ENCODE results near the gene FAM174B. TPM values are rescaled to one million over a fixed set of nuclear protein-coding genes. Genes with fewer than 3 reads are reported as not detected.

FAM174B gene
- total RNA-seq, 2 experiments from 2014 or later: 1.8 to 3.3 TPM

DNA sequence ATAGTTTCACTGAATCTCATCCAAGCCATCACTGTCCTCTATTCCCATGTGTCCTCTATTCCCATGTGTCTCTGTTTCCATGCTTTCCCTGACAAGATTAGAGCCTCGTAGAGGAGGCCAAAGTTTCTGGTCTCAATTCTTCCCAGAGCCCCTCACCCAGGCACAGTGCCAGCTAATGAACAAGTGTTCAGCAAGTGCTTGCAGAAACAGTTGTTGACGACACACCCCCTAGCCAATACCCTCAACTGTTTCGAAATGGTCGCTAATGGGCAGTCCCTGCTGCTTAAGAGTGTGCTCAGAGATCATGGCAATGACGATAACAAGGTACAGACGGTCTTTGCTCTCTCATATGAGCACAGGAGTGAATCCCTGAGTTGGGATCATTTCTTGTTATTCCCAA lies 73.4 kb downstream of the FAM174B start:
- Mint-ChIP-seq H3K9me3 (ENCODE audit: low read depth) (no peaks in the 10 kb centered on the region), H3K27me3 (peaks cover 5% of the 10 kb centered on the region), H3K36me3 (no peaks in the 10 kb centered on the region), H3K4me1 (no peaks in the 10 kb centered on the region), H3K27ac (no peak overlapping the region), H3K4me3 (no peak overlapping the region)
- CTCF ChIA-PET: no interaction called here
- DNase-seq: no peak
- no peak for ATAC-seq

DNA sequence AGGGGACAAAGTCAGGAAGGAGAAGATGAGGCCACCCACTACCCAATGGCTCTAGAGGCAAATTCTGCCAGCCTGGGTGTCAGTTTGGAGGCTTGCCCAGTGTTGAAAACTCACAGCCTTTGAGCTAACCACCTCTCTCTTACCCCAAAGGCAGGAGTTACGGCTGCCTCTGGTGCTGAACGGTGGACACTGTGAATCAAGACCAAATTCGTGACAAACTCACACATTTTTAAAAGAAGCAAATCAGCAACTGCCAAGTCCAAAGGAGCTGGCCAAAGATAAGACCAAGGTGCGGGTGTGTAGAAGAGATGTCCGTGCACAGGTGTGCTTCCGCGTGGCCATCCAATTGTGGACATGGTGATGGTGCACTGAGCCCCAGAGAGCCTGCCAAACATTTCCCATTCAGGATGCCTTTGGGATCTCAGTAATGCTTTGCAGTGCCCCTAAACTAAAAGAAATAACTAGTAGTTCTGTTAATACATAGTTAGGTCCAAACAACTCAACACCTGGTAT lies 74.6 kb downstream of the FAM174B start:
- H3K27ac Mint-ChIP-seq: no peak overlapping the region
- DNase-seq: no peak
- H3K36me3 Mint-ChIP-seq: no peaks in the 10 kb centered on the region
- H3K27me3 Mint-ChIP-seq: peaks cover 5% of the 10 kb centered on the region
- no peaks in the 10 kb centered on the region for H3K9me3 Mint-ChIP-seq (ENCODE audit: low read depth)
- no peak for ATAC-seq
- H3K4me1 Mint-ChIP-seq: no peaks in the 10 kb centered on the region
- CTCF ChIA-PET: no interaction called here
- no peak overlapping the region for H3K4me3 Mint-ChIP-seq

DNA sequence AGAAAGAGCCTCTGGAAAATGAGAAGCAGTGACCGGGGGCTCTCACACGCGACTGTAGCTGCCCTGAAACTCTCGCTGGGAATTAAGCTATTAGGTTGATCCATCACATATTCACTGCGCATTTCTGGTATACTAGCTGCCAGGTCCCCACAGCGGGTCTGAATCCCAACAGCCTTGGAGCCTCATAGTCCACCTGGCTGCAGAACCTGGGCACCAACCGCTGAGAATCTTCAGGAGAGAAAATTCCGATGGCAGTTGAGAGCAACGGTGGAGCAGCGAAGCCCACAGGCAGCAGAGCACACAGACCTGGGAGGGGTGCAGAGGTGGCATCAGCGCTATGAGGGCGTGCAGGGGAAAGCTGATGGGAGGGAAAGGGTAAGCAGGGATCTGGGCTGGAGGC lies 75.1 kb downstream of the FAM174B start:
- H3K36me3 Mint-ChIP-seq: no peaks in the 10 kb centered on the region
- H3K9me3 Mint-ChIP-seq (ENCODE audit: low read depth): no peaks in the 10 kb centered on the region
- no peak overlapping the region for H3K4me3 Mint-ChIP-seq
- H3K27me3 Mint-ChIP-seq: peaks cover 5% of the 10 kb centered on the region
- CTCF ChIA-PET: no interaction called here
- no peak overlapping the region for H3K27ac Mint-ChIP-seq
- H3K4me1 Mint-ChIP-seq: no peaks in the 10 kb centered on the region
- DNase-seq (no peak), ATAC-seq (no peak)

DNA sequence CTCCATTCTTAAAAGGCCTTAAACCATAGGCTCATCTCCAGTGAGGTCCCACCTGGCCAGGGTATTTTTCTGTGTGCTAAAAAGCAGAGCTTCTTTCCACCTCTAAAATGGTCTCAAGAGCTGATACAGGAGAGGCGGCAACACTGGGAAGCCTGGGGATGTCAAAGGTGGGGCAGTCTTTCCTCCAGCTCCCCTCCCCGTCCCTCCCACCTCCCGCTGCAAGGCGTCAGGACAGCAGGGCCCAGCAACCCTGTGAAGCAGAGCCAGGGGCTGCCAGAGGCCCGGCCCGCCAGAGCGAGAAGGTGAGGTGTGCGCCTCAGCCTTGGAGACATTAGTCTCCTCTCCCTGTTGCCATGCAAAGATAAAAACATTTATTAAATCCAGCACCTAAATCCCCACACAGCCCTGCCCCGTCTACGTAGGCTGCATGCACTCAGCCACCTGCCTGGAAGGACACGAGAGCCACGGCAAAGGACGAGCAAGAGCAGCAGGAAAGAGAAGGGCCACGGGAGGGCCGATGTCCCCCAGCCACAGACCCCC lies 75.6 kb downstream of the FAM174B start:
- H3K27ac Mint-ChIP-seq: no peak overlapping the region
- CTCF ChIA-PET: no interaction called here

DNA sequence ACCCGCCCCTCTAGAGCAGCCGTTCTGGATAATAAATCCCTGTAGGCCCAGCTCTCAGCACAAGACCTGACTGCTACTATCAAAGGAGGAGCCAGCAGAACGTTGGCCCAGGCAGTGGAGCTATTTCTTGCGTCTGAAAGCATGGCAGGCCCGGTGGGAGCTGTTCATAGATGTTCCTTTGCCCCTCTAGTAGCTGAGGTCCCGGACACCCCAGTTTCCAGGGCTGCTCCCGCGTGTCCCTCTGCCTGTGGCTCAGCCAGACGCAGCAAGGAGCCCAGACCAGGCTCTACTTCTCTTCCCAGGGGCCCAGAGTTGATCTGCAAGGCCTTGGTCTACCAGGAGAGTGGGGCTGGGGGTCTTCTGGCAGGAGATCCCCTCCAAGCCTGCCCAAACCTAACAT lies 76.1 kb downstream of the FAM174B start:
- H3K27ac Mint-ChIP-seq: no peak overlapping the region
- peaks cover 8% of the 10 kb centered on the region for H3K27me3 Mint-ChIP-seq
- ATAC-seq (no peak), DNase-seq (peak; percentile 30)
- no peaks in the 10 kb centered on the region for H3K36me3 Mint-ChIP-seq
- CTCF ChIA-PET: no interaction called here
- H3K4me1 Mint-ChIP-seq: no peaks in the 10 kb centered on the region
- H3K4me3 Mint-ChIP-seq: no peak overlapping the region
- no peaks in the 10 kb centered on the region for H3K9me3 Mint-ChIP-seq (ENCODE audit: low read depth)

More for the DNA sequence above, 75.6 kb downstream of the FAM174B start:
- ATAC-seq: no peak
- Mint-ChIP-seq H3K4me1 (no peaks in the 10 kb centered on the region), H3K4me3 (no peak overlapping the region), H3K27me3 (peaks cover 6% of the 10 kb centered on the region), H3K36me3 (no peaks in the 10 kb centered on the region), H3K9me3 (ENCODE audit: low read depth) (no peaks in the 10 kb centered on the region)
- DNase-seq: peak; percentile 9

DNA sequence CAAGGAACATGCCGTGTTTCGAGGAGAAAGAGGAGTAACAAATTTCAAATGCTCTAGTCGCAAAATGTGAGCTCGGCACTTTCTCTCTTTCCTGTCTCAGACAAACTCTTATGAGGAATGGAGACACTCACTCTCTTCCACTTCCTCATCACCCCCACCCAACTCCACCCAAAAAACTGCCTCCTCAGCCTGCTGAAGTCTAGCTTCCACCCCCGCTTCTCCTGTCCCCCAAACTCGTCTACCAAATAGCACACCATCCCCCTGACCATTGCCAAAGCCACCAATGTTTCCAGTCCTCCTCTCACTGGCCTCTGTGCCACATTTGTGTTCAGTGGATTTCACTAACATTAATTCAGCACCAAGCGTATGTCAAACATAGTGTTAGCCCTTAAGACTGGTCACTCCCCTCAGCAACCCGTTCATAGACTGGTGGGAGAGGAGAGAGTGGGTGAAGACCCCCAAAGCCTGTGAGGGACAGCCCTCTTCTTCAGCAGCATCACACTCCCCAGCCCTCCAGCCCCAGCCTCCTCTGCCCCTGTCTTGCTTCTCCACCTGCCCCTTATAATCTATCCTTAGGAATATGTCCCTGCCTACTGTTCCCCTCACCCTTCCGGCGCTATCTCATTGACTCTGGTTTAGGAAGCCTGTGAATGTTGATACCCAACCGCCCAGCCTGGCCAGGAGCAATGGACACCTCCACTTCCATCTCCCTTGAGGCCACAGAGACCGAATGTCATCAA lies 77.3 kb downstream of the FAM174B start:
- no peaks in the 10 kb centered on the region for H3K4me1 Mint-ChIP-seq
- no peaks in the 10 kb centered on the region for H3K36me3 Mint-ChIP-seq
- CTCF ChIA-PET: no interaction called here

DNA sequence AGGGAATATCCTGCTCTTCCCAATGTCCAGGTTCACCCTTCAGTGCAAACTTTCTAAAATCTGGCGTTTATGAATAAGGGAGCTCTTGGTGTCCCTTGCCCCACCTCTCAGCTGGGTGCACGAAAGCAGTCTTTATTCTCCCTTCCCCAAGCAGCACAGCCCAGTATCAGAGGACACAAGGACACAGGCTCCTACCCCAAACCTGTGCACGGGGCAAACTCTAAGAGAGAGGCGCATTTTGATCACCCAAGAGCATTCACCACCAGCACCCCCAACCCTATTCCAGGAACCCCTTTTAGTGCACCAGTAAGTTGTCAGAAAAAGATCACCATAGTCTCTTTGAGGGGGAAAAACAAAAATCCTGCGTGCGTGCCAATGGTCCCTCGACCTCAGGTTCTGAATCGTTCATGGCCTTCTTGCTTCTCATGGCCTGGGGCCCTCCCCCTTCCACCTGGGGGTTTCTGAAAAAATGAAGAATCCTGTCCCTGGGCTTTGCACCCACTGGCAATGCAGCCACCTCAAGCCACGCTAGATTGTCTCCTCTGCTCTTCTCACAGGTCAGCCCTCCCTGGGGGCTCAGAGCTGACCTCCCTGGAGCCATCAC lies 78.9 kb downstream of the FAM174B start:
- peak; percentile 7 for DNase-seq

More for the DNA sequence above, 77.3 kb downstream of the FAM174B start:
- H3K27ac Mint-ChIP-seq: no peak overlapping the region
- DNase-seq: peak; percentile 16
- no peak overlapping the region for H3K4me3 Mint-ChIP-seq
- H3K27me3 Mint-ChIP-seq: peaks cover 11% of the 10 kb centered on the region
- no peaks in the 10 kb centered on the region for H3K9me3 Mint-ChIP-seq (ENCODE audit: low read depth)
- no peak for ATAC-seq

DNA sequence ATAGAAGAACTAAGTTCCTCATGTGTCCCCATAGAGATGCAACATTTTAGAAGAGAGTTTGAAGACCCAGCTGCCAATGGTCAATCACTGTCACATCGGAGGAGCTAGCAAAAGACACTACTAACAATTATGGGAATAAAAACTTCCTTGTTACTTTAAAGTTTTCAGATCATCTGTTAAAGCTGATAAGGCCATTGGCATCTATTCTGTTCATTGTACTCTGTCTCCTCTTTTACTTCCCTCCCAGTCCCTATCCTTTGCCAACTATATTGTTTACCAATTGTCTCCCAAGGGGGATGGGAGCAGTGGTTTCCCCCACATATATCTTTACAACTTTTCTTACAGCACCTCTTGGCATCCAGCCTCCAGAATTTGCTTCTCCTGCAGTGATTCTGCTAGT lies 81.0 kb downstream of the FAM174B start:
- ATAC-seq: no peak
- CTCF ChIA-PET: no interaction called here
- H3K4me1 Mint-ChIP-seq: no peaks in the 10 kb centered on the region
- no peak for DNase-seq
- H3K4me3 Mint-ChIP-seq: no peak overlapping the region
- no peak overlapping the region for H3K27ac Mint-ChIP-seq
- H3K9me3 Mint-ChIP-seq (ENCODE audit: low read depth): no peaks in the 10 kb centered on the region
- H3K27me3 Mint-ChIP-seq: peaks cover 9% of the 10 kb centered on the region
- H3K36me3 Mint-ChIP-seq: no peaks in the 10 kb centered on the region

More for the DNA sequence above, 78.9 kb downstream of the FAM174B start:
- CTCF ChIA-PET: no interaction called here
- H3K36me3 Mint-ChIP-seq: no peaks in the 10 kb centered on the region
- H3K4me1 Mint-ChIP-seq: no peaks in the 10 kb centered on the region
- ATAC-seq: no peak
- peaks cover 9% of the 10 kb centered on the region for H3K27me3 Mint-ChIP-seq
- H3K4me3 Mint-ChIP-seq: no peak overlapping the region
- no peaks in the 10 kb centered on the region for H3K9me3 Mint-ChIP-seq (ENCODE audit: low read depth)
- no peak overlapping the region for H3K27ac Mint-ChIP-seq

DNA sequence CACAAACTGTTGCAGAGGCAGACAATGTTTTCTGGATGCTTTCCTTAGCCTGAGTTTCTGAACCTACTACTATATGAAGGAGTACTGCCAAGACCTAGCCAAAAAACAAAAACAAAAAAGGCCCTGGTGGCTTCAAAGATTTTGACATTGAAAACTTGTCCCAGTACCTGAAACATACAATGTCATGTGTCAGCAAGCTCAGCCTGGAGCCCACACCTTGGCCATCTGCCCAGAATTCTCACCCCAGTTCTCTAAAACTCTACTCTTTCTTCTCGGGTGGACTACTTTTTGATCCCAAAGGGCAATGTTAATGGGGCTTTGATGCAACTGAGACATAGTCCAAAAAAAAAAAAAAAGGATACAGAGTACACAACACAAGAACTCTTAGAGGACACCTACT lies 81.4 kb downstream of the FAM174B start:
- Mint-ChIP-seq H3K9me3 (ENCODE audit: low read depth) (no peaks in the 10 kb centered on the region), H3K4me1 (no peaks in the 10 kb centered on the region), H3K27ac (no peak overlapping the region), H3K36me3 (no peaks in the 10 kb centered on the region), H3K4me3 (no peak overlapping the region), H3K27me3 (peaks cover 9% of the 10 kb centered on the region)
- CTCF ChIA-PET: no interaction called here
- DNase-seq: no peak
- no peak for ATAC-seq

DNA sequence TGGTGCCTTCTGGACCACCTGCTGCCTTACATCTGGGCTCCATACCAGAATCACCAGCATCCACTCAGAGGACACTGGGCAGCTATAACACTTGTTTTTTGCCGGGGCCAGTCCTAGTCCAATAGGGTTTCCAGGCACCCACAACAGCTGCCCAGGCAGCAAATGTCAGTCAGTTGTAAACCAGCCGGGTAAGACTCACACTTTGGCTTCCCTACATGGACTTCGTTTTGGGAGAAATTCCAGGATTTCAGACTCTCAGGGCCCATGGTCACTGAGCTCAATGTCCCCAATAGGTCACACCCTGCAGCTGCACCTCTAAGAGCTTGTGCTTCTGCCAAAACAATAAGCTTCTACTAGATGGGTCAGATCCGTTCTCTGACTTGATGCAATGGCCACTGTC lies 83.8 kb downstream of the FAM174B start:
- CTCF ChIA-PET: no interaction called here
- no peaks in the 10 kb centered on the region for H3K36me3 Mint-ChIP-seq
- H3K9me3 Mint-ChIP-seq (ENCODE audit: low read depth): no peaks in the 10 kb centered on the region

DNA sequence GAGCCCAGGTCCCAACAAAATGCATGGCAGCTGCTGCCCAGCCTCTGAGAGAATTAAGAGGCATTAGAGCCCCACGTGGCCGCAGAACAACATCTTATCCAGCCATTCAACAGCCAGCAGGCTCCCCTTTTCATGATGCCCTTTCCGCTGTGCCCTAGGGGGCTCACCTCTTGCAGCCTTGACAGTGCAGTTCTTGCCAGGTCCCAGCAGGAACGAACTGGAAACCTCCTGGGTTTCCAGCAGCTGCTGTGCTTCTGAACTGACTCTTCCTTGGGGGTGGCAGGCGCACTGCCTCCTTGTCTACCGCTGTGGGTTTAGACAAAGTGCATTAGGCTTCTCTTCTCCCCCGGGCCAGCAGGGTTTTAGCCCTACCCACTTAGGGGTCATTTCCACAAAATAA lies 85.2 kb downstream of the FAM174B start:
- H3K4me1 Mint-ChIP-seq: no peaks in the 10 kb centered on the region
- no peaks in the 10 kb centered on the region for H3K36me3 Mint-ChIP-seq
- H3K9me3 Mint-ChIP-seq (ENCODE audit: low read depth): no peaks in the 10 kb centered on the region
- DNase-seq: no peak
- peaks cover 15% of the 10 kb centered on the region for H3K27me3 Mint-ChIP-seq
- CTCF ChIA-PET: no interaction called here
- no peak overlapping the region for H3K27ac Mint-ChIP-seq
- H3K4me3 Mint-ChIP-seq: no peak overlapping the region
- no peak for ATAC-seq

More for the DNA sequence above, 83.8 kb downstream of the FAM174B start:
- Mint-ChIP-seq H3K4me3 (no peak overlapping the region), H3K27me3 (peaks cover 14% of the 10 kb centered on the region), H3K27ac (no peak overlapping the region), H3K4me1 (no peaks in the 10 kb centered on the region)
- no peak for ATAC-seq
- DNase-seq: no peak

DNA sequence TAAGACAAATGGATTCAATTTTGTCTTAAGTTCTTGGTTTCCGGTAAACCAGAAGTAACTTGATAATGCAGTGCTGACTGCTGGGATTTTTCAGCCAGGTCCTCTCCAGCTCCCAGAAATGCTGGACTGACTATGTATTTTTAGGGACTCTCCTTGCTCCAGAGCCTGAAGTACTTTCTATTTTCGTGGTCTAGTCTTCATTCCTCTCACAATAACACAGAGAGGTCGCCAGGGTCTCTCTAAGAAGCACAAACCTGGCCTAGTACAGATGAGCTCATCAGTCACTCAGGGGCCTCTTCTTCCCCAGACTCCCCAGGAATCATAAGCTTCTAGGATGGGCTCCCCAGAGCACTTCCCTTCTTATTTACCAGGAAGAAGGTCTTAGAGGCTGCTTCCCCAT lies 85.8 kb downstream of the FAM174B start:
- Mint-ChIP-seq H3K9me3 (ENCODE audit: low read depth) (no peaks in the 10 kb centered on the region), H3K36me3 (no peaks in the 10 kb centered on the region), H3K4me3 (no peak overlapping the region), H3K27me3 (peaks cover 14% of the 10 kb centered on the region), H3K27ac (no peak overlapping the region), H3K4me1 (no peaks in the 10 kb centered on the region)
- no peak for ATAC-seq
- CTCF ChIA-PET: no interaction called here
- no peak for DNase-seq

Measured in activated CD8-positive, alpha-beta memory T cell treated with anti-CD3 and anti-CD28 coated beads, Interleukin-2, amount 10 ng/mL, durations not matched to agents 7 days and 5 days (primary cell).